HCT116 (cell line): ENCODE results near the gene GALK2. TPM values are rescaled to one million over a fixed set of nuclear protein-coding genes. Genes with fewer than 3 reads are reported as not detected.

Experiments used
- ATAC-seq: fragments of 200-7000 bp; cut with Tn5 transposase; 2 replicates; pipeline ENCODE4 v1.9.1; 2020; ENCODE audit warnings: mild to moderate bottlenecking, moderate library complexity
- BruUV-seq: library from RNA; stranded (reverse); fragments of 400-500 nt; replicated peaks from 2 replicates; lab custom pipeline; 2021; lab: Mats Ljungman, UMichigan
- CTCF ChIA-PET: fragments of 300-600 bp; sonication (Branson Sonifier 250); formaldehyde crosslinking; loops from one replicate; lab custom pipeline; 2021; ENCODE audit warnings: antibody characterized with exemption; lab: Charles Lee
- POLR2A ChIA-PET: fragments of 300-600, 350-600 bp; sonication (Branson Sonifier 250); formaldehyde crosslinking; loops from one replicate; lab custom pipeline; 2021; ENCODE audit warnings: antibody characterized with exemption; lab: Charles Lee
- RAD21 ChIA-PET, 2 experiments: fragments of 300-600 bp; sonication (Branson Sonifier 250); formaldehyde crosslinking; loops; one replicate each; lab custom pipeline; 2023; ENCODE audit warnings: low total read pairs in 2 of 2; ENCODE audit not compliant: uncharacterized antibody in 2 of 2, unreplicated experiment in 2 of 2, low non-redundant PET in 1 of 2; lab: Charles Lee
- DNase-seq: peaks from one replicate; pipeline ENCODE4 v3.0.0-alpha.2; 2010; ENCODE audit warnings: low read depth, low spot score
- H2AFZ ChIP-seq: fragments of 200-600 bp; shearing (Covaris generic), sonication (generic); 2 replicates; pipeline ENCODE4 v1.6.1; 2017; ENCODE audit warnings: low read depth, mixed run types, mixed read lengths, antibody characterized with exemption, low read length; ENCODE audit not compliant: poor library complexity, severe bottlenecking
- H3K27ac ChIP-seq: 2 replicates; pipeline ENCODE4 v1.5.1; 2012; ENCODE audit warnings: low read depth, low read length
- H3K27me3 ChIP-seq: fragments of 200-600 bp; sonication (generic); 2 replicates; pipeline ENCODE4 v1.6.1; 2016; ENCODE audit warnings: mixed run types, low read length, mixed read lengths; ENCODE audit not compliant: insufficient read depth
- H3K36me3 ChIP-seq, 2 experiments: fragments of 200-500 bp in 1 of 2; fragments of 200-600 bp in 1 of 2; sonication (Bioruptor generic) in 1 of 2; sonication (generic) in 1 of 2; 2 replicates each; pipeline versions ENCODE4 v1.5.1 to v1.6.1; 2014 to 2016; ENCODE audit warnings: low read length in 2 of 2, inconsistent platforms in 1 of 2, mixed read lengths in 1 of 2, mixed run types in 1 of 2; ENCODE audit not compliant: insufficient read depth in 2 of 2, control insufficient read depth in 1 of 2
- H3K4me1 ChIP-seq, 2 experiments: fragments of 200-600 bp in 1 of 2; sonication (generic) in 1 of 2; 2 replicates each; pipeline versions ENCODE4 v1.5.1 to v1.6.1; 2012 to 2017; ENCODE audit warnings: low read length in 2 of 2, inconsistent platforms in 1 of 2, mild to moderate bottlenecking in 1 of 2, mixed read lengths in 1 of 2, mixed run types in 1 of 2, moderate library complexity in 1 of 2; ENCODE audit not compliant: insufficient read depth in 2 of 2, control insufficient read depth in 1 of 2
- H3K4me2 ChIP-seq: fragments of 200-600 bp; sonication (generic); 2 replicates; pipeline ENCODE4 v1.6.1; 2017; ENCODE audit warnings: mixed run types, low read length, mixed read lengths
- H3K4me3 ChIP-seq, 2 experiments: fragments of 200-600 bp in 1 of 2; sonication (generic) in 1 of 2; replicated peaks in 1 of 2; 2 replicates each; pipeline ENCODE4 v1.5.1; 2011 to 2016; ENCODE audit warnings: low read length in 2 of 2, control low read depth in 1 of 2, low read depth in 1 of 2, mild to moderate bottlenecking in 1 of 2, mixed read lengths in 1 of 2, mixed run types in 1 of 2
- H3K79me2 ChIP-seq: fragments of 200-600 bp; sonication (generic); 2 replicates; pipeline ENCODE4 v1.6.1; 2017; ENCODE audit warnings: mild to moderate bottlenecking, mixed run types, low read length, moderate library complexity, mixed read lengths; ENCODE audit not compliant: insufficient read depth
- H3K9ac ChIP-seq: fragments of 200-600 bp; sonication (generic); 2 replicates; pipeline ENCODE4 v1.6.1; 2016; ENCODE audit warnings: low read length, mixed read lengths
- H3K9me2 ChIP-seq: fragments of 200-600 bp; sonication (generic), shearing (Covaris generic); 2 replicates; pipeline ENCODE4 v1.6.1; 2017; ENCODE audit warnings: mixed run types, mild to moderate bottlenecking, moderate library complexity; ENCODE audit not compliant: insufficient read depth
- H3K9me3 ChIP-seq, 2 experiments: fragments of 200-500 bp in 1 of 2; fragments of 200-600 bp in 1 of 2; sonication (Bioruptor generic) in 1 of 2; sonication (generic) in 1 of 2; 2 replicates each; pipeline ENCODE4 v1.6.1; 2014 to 2017; ENCODE audit warnings: low read length in 2 of 2, mixed read lengths in 2 of 2, inconsistent platforms in 1 of 2, low read depth in 1 of 2, mild to moderate bottlenecking in 1 of 2, mixed run types in 1 of 2, moderate library complexity in 1 of 2; ENCODE audit not compliant: control insufficient read depth in 1 of 2, insufficient read depth in 1 of 2
- H4K20me1 ChIP-seq: fragments of 200-600 bp; sonication (generic), shearing (Covaris generic); 2 replicates; pipeline ENCODE4 v1.6.1; 2017; ENCODE audit warnings: mixed run types, mild to moderate bottlenecking, moderate library complexity; ENCODE audit not compliant: insufficient read depth
- CBX3 ChIP-seq: IDR thresholded peaks from 2 replicates; pipeline ENCODE4 v1.6.1; 2012; ENCODE audit warnings: low read depth
- EGR1 ChIP-seq: IDR thresholded peaks from 2 replicates; pipeline ENCODE4 v1.6.1; 2012; ENCODE audit warnings: low read depth
- ELF1 ChIP-seq: IDR thresholded peaks from 2 replicates; pipeline ENCODE4 v1.6.1; 2012; ENCODE audit warnings: low read depth, borderline replicate concordance
- EZH2 ChIP-seq: fragments of 200-600 bp; sonication (generic); IDR thresholded peaks from 2 replicates; pipeline ENCODE4 v1.6.1; 2017; ENCODE audit warnings: antibody characterized with exemption, mixed run types
- EZH2phosphoT487 ChIP-seq: fragments of 200-600 bp; IDR thresholded peaks from 2 replicates; pipeline ENCODE4 v1.6.1; 2018; ENCODE audit warnings: antibody characterized with exemption, borderline replicate concordance
- FOSL1 ChIP-seq: IDR thresholded peaks from 2 replicates; pipeline ENCODE4 v1.6.1; 2012; ENCODE audit warnings: low read depth
- JUND ChIP-seq: IDR thresholded peaks from 2 replicates; pipeline ENCODE4 v1.6.1; 2012
- RAD21 ChIP-seq: IDR thresholded peaks from 2 replicates; pipeline ENCODE4 v1.6.1; 2012; ENCODE audit warnings: low read depth, mild to moderate bottlenecking
- SIN3A ChIP-seq: IDR thresholded peaks from 2 replicates; pipeline ENCODE4 v1.6.1; 2012; ENCODE audit warnings: low read depth
- SRF ChIP-seq: IDR thresholded peaks from 2 replicates; pipeline ENCODE4 v1.6.1; 2012; ENCODE audit warnings: low read depth
- TCF7L2 ChIP-seq: IDR thresholded peaks from 2 replicates; pipeline ENCODE4 v1.7.0; 2011; ENCODE audit warnings: borderline replicate concordance, inconsistent platforms; ENCODE audit not compliant: insufficient read depth, insufficient read length; ENCODE audit errors: extremely low read depth
- YY1 ChIP-seq: IDR thresholded peaks from 2 replicates; pipeline ENCODE4 v1.6.1; 2011; ENCODE audit warnings: low read length, low read depth, moderate library complexity, mild to moderate bottlenecking; ENCODE audit not compliant: insufficient replicate concordance; ENCODE audit errors: extremely low read depth
- ZFX ChIP-seq: fragments of 450-650 bp; IDR thresholded peaks from 2 replicates; pipeline ENCODE4 v1.6.1; 2017
- ZNF274 ChIP-seq: fragments of 200-500 bp; sonication (Bioruptor generic); IDR thresholded peaks from 2 replicates; pipeline ENCODE4 v1.6.1; 2014; ENCODE audit warnings: mild to moderate bottlenecking, low read depth, low read length, inconsistent platforms
- intact Hi-C: fragments of 100-400 bp; cut with micrococcal nuclease; formaldehyde crosslinking; loops from 2 replicates; pipeline ENCODE4 v1.10.0; 2022
- total RNA-seq: library from RNA; stranded (reverse); gene quantifications from one replicate; pipeline ENCODE4 v1.2.1, GENCODE V29; 2021; ENCODE audit not compliant: unreplicated experiment
- TF ChIP-seq, protein P1 (sequence below): IDR thresholded peaks from 2 replicates; pipeline ENCODE4 v1.6.1; 2012
- TF ChIP-seq, protein P2 (sequence below): IDR thresholded peaks from 2 replicates; pipeline ENCODE4 v1.6.1; 2011; ENCODE audit warnings: mild to moderate bottlenecking, low read length, moderate library complexity; ENCODE audit not compliant: insufficient replicate concordance; ENCODE audit errors: extremely low read depth
- TF ChIP-seq, protein P3 (sequence below): IDR thresholded peaks from 2 replicates; pipeline ENCODE4 v1.6.1; 2012

The GALK2 gene
- total RNA-seq, 1 experiment from 2014 or later = 18.7 TPM

DNA sequence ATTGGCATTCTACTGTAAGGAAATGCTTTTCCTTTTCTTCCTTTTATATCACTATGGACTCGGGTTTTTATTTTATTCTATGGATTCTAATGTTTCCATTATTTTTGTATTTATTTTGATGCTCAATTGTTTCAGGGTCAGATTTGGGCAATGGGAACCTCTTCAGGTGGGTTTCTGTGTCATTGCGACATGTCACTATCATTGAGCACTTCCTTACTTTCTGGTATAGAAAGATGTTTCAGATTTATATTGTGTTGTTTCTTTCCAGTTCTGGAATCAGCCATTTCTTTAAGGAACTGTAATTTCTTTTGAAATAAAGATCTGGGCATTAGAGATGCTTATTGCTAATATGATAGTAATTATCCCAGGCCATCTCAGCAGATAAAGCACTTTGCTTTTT is 21.8 kb downstream of the GALK2 start:
- no peak overlapping the region for H3K4me3 ChIP-seq
- CTCF ChIA-PET = no interaction called here
- no peaks in the 10 kb centered on the region for H3K27me3 ChIP-seq
- no peak overlapping the region for H2AFZ ChIP-seq
- H3K36me3 ChIP-seq = no peaks in the 10 kb centered on the region
- H3K27ac ChIP-seq = no peak overlapping the region
- no peak for DNase-seq
- no peaks in the 10 kb centered on the region for H3K4me1 ChIP-seq
- H3K4me2 ChIP-seq = no peak overlapping the region
- ATAC-seq = no peak
- peaks cover 4% of the 10 kb centered on the region; the same call in 1 of the 2 replicates for H3K79me2 ChIP-seq
- H3K9me2 ChIP-seq = no peaks in the 10 kb centered on the region
- no peaks in the 10 kb centered on the region for H3K9me3 ChIP-seq
- no TSS peak for BruUV-seq
- TF ChIP-seq ZNF274 (no peak), CBX3 (no peak), ZFX (no peak)
- TF ChIP-seq, protein P1, sequence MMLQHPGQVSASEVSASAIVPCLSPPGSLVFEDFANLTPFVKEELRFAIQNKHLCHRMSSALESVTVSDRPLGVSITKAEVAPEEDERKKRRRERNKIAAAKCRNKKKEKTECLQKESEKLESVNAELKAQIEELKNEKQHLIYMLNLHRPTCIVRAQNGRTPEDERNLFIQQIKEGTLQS = no peak
- TF ChIP-seq, all 23 proteins: peak for 0
- H3K9ac ChIP-seq = no peak overlapping the region
- ChIA-PET POLR2A (no interaction called here), RAD21 (no interaction called here)
- no peaks in the 10 kb centered on the region for H4K20me1 ChIP-seq
- intact Hi-C loops = no loop called here

DNA sequence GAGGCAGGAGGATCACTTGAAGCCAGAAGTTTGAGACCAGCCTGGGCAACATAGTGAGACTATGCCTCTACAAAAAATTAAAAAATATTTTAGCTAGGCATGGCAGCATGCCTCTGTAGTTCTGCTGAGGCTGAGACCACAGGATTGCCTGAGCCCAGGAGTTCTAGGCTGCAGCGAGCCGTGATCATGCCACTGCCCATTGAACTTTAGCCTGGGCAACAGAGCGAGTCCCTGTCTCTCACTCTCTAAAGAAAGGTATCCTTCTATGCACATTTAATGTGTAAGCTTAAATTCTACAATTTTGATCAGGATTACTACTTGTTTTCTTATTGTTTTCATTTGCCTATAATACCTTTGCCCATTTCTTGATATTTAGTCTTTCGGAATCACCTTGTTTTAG is 26.8 kb downstream of the GALK2 start:
- H3K4me3 ChIP-seq = no peak overlapping the region
- H3K36me3 ChIP-seq = no peaks in the 10 kb centered on the region
- RAD21 ChIA-PET = no interaction called here
- H2AFZ ChIP-seq = no peak overlapping the region
- H3K9me3 ChIP-seq = no peaks in the 10 kb centered on the region
- no peaks in the 10 kb centered on the region for H3K27me3 ChIP-seq
- no peak for ATAC-seq
- H3K27ac ChIP-seq = no peak overlapping the region
- no TSS peak for BruUV-seq
- intact Hi-C loops = no loop called here
- POLR2A ChIA-PET = no interaction called here
- CTCF ChIA-PET = no interaction called here
- no peak overlapping the region for H3K4me2 ChIP-seq
- H3K79me2 ChIP-seq = no peaks in the 10 kb centered on the region
- DNase-seq = no peak
- H3K9me2 ChIP-seq = no peaks in the 10 kb centered on the region
- H4K20me1 ChIP-seq = no peaks in the 10 kb centered on the region
- TF ChIP-seq SRF (no peak), FOSL1 (no peak), EGR1 (no peak), RAD21 (no peak), JUND (no peak), SIN3A (no peak), EZH2phosphoT487 (no peak), ZFX (no peak), YY1 (no peak), ELF1 (no peak), EZH2 (no peak), TCF7L2 (no peak)
- TF ChIP-seq, protein P2, sequence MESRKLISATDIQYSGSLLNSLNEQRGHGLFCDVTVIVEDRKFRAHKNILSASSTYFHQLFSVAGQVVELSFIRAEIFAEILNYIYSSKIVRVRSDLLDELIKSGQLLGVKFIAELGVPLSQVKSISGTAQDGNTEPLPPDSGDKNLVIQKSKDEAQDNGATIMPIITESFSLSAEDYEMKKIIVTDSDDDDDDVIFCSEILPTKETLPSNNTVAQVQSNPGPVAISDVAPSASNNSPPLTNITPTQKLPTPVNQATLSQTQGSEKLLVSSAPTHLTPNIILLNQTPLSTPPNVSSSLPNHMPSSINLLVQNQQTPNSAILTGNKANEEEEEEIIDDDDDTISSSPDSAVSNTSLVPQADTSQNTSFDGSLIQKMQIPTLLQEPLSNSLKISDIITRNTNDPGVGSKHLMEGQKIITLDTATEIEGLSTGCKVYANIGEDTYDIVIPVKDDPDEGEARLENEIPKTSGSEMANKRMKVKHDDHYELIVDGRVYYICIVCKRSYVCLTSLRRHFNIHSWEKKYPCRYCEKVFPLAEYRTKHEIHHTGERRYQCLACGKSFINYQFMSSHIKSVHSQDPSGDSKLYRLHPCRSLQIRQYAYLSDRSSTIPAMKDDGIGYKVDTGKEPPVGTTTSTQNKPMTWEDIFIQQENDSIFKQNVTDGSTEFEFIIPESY = no peak
- TF ChIP-seq, protein P3, sequence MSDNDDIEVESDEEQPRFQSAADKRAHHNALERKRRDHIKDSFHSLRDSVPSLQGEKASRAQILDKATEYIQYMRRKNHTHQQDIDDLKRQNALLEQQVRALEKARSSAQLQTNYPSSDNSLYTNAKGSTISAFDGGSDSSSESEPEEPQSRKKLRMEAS = no peak
- TF ChIP-seq, protein P1 = no peak
- no peaks in the 10 kb centered on the region for H3K4me1 ChIP-seq
- no peak overlapping the region for H3K9ac ChIP-seq
